Kidney glomerular epithelial cell (primary cell): ENCODE data around the gene MPIG6B.

Experiments used
- DNase-seq: peaks from one replicate; lab custom pipeline; 2025; lab: John Stamatoyannopoulos, UW

Gene MPIG6B, protein sequence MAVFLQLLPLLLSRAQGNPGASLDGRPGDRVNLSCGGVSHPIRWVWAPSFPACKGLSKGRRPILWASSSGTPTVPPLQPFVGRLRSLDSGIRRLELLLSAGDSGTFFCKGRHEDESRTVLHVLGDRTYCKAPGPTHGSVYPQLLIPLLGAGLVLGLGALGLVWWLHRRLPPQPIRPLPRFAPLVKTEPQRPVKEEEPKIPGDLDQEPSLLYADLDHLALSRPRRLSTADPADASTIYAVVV

DNA sequence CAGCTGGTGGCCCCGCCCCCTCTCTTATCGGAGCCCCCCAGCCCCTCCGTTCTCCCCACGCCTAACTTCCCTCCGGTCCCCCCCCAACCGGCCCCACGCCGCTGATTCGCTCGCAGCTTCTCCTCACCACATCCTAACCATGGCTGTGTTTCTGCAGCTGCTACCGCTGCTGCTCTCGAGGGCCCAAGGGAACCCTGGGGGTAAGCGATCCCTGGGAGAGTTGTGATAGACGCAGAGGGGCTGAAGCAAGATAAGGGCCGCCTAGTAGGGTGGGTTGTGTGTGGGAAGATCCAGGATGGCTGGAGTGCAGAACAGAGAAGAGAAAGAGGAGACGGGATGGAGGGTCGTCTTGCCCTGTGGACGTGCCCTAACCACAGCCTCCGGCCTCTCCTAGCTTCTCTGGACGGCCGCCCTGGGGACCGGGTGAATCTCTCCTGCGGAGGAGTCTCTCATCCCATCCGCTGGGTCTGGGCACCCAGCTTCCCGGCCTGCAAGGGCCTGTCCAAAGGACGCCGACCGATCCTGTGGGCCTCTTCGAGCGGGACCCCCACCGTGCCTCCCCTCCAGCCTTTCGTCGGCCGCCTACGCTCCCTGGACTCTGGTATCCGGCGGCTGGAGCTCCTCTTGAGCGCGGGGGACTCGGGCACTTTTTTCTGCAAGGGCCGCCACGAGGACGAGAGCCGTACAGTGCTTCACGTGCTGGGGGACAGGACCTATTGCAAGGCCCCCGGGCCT lies at the start of gene MPIG6B:
TSS of gene MPIG6B (plus strand) at position 129 of the 735 bp plus-strand sequence. CDS start at position 140, 11 bp downstream.
- no peak for DNase-seq

DNA sequence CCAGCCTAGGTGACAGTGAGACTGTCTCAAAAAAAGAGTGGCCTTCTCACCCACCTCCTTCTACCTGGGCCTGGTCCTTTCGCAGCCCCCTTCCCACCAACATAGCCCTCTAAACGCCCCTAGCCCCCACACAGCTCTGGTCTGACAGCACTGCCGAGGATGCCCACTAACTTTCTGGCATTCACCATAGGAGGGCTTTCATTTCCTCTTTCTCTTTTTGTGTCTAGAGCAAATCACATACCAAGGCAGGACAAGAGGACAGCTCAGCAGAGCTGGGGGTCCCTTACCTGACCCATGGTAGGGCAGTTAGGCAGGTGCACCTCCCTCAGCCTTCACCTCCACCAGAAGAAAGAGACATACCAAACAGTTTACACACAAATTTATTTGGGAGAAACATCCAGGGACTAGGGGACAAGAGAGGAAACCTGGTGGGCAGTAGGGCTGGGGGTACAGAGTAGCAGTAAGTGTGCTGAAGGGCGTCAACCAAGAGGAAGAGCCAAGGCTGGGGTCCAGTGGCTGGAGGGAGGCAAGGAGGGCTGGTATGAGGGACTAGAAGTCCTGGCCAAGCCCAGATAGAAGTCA lies 46.8 kb upstream of the MPIG6B start:
- DNase-seq: no peak

DNA sequence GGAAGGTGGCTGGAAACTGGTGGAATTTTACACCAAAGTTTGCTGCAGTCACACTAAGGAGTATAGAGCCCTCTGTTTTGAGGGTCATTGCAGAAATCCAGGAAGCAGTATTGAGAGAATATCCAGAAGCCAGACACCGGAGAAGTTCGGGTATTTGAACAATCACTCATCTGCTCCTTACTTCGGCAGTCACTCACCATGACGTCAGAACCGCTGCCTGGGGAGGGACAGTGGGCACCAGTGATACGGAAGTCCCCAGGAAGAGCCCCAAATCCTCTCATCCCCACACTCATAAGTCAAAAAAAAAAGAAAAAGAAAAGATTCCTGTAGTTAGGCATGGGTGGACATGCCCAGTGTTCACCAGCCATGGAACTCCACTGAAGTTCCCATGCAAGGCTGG lies 46.3 kb upstream of the MPIG6B start:
- DNase-seq: no peak

DNA sequence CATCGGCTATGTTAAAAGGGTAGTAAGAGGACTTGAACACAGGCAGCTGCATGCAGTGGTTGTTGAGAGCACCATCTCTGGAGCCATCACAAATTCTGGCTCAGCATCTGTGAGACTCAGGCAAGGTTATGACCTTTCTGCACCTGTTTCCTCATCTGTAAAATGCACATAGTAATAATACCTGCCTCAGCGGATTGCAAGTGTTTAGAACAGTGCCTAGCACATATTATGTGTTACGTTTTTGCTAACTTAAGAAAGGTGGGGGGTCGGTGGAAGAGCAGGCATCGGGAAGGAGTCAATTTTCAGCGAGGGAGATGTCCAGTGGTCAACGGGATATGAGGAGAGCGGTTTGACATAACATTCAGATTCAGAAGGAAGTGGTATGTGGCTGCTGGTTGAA lies 45.2 kb upstream of the MPIG6B start:
- no peak for DNase-seq

DNA sequence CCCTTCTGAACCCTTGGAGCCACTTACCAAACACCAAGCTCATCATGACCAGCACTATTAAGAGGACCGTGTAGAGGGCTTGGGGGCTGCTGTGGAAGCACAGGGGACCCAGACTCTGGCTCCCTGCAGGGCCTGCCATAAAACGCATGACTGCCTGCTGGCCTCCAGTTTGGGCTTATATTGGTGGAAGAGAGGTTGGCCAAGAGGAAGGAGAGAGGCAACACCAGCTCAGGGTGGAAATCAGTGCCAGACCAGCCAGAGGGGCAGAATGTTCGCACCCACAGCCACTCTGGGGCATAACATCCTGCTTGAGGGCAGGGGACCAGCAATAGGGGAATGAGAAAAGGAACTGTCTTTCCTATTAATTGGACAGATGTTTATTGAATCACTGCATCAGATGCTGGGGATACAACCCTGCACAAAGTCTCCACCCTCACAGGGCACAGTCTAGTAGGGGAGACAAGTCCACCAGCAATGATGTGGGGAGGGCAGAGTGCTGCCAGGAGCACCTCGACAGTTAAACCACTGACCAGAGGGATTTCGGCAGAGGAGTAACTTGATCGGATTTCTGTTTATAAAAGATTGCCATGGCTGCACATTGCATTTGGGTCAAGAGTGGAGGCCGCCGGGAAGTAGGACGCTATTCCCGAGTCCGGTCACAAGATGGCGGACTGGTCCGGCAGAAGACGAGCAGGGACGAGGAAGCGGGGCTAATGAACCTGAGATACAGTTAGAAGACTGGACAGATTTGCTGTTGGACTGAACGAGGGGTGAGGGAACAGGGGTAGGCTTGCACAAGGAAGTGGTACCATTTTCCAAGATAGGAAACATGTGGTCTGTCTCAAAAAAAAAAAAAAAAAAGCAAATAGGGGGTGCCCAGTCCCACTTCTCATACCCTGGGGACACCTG lies 42.7 kb upstream of the MPIG6B start, which contains the start of gene LY6G5C:
TSS of gene LY6G5C (minus strand) at position 842 of the 909 bp plus-strand sequence. CDS start at position 148, 694 bp downstream.
- peak; percentile 76 for DNase-seq

DNA sequence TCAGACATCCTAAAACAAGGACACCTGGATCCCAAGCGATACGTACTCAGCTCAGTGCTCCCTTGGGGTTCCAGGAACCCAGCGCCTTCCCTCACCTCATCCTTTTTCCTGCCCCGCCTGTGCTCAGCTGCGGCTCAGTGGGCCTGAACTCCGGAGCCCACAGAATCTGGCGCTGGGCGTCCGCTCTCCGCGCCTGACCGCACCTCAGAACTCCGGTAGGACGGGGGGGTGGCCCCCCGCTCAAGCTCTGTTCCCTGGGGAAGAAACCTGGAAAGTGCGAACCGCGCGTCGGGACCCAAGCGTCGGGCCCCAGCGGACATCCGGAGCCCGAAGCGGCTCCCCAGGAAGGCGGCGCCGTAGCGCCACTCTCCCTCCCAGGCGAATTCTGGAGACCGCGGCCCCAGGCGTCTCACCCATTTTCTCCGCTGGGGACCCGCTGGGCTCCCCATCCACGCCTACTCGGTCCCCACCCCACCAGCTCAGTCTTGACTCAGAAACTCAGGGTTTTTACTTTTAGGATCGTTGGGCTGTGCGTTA lies 42.0 kb upstream of the MPIG6B start:
- peak; percentile 56 for DNase-seq

DNA sequence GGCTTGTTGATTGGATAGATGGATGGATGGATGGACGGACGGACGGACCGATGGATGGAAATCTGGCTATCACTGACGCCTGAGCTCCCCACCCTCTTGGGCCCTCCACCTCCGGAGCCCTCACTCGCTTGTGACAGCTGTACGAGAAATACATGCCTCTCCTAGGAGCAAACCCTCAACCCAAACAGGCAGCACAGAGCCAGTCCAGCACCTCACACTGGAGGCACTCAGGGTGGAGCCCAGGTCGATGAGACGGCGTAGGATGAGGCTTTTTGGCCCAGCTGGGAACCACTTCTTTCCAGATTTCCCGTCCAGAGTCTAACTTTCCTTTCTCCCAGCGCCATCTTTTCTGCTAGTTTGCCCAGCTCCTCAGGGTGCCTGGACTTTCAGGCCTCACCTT lies 39.6 kb upstream of the MPIG6B start:
- DNase-seq: no peak

DNA sequence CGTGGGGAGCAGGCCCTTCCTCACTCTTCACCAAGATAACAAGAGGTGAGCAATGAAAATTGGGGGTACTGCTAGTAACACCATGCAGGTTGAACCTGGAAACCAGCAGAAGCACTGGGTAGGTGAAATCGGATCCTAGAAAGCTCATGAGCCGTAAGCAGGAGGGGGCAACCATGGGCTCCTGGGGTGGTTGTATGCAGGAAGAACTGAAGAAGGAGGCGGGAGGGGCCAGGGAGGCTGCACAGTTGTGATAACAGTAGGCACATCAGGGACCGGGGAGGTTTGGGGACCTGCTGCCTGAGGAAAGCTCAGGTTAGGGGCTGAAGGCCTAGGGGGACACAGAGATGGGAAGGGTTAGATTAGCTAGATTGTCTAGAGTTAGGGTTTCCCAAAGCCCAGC lies 36.7 kb upstream of the MPIG6B start:
- DNase-seq: no peak

DNA sequence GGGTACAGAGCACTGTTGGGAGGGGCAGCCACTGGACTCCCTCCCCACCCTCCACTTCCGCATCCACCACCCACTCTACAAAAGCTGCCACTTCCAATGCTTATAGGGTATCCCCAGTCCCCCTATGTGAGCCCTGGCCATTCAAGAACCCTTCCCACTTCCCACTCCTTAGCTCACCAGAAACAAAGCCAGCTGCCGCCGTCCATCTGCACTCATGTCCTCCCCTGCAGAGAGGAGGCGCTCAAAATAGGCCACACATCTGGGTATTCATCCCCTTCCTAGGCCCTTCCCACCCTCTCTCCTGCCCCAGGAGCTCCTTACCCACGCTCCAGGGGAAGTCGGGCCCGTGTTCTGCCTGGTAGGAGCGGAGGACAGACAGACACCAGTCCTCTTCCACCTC lies 35.9 kb upstream of the MPIG6B start:
- DNase-seq: no peak

DNA sequence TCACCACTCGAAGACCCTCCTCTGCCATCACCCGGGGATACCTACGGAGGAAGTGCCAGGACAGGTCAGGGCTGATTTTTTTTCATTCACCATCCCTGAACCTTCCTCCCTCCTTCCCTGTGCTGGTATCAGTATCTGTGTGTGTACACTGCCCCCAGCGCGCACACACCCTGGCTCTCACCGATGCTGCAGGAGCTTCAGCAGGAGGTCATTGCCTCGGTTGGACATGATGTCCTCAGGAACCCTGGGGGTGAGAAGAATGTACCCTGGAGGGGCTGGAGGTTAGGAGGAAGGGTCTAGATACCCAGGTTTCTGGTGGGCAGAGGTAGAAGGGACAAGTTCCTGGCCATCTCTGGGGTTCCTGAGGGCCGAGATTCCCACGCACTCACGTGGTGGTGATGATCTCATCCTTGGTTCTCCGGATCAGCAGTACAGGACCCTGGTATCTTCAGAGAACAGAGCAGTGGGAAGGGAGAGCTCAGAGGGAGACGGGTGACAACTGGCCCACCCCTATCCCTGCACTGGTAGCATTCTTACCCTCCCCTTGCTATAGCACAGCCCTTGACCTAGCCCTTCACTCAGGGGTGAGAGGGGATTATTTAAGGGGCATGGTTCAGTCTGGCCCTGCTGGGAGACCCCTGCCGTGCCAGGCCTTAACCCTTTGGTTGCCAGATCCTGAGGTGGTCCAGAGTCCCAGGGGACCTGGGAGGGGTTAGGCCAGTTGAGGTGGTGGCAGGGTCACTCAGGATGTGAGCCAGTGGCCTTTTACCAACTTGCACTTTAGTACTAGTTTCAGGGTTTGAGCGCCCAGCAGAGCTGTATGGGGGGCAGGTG lies 35.1 kb upstream of the MPIG6B start:
- no peak for DNase-seq

DNA sequence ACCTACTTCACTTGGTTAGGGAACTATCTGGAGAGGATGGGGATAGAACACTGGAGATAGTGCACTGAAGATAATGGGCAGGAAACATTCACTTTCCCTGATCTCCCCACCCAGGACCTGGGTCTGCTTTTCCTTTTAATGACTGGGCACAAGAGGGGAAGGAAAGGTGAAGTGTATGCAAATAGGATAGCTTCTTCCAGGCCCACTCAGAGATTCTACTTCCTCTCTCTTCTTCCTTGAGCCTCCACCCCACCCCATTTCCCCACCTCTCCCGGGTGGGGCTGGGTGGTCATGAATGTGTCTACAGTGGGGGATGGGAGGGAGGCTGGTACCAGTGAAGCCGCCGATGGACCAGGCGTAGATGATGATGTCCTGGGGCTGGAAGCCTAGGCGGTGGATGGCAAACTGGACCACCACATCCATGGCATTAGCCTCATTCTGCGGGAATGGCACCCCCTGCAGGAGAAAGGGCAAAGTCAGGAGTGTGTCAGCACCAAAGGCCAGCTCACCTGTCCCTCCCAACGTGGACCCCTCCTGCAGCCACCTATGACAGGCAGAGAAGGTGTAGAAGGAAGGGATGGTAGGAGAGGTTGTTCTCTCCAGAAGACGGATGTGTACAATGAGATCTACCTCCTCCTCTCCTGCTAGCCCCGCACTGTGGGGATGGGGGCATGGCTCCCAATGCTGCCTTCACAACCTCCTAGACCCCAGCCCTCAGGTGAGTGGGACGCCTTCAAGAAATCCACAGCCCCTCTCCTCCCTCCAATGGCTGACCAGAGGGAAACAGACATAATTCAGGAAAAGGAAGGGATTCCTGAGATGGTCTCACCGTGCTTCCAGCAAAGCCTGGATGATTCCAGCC lies 33.7 kb upstream of the MPIG6B start:
- DNase-seq: no peak

DNA sequence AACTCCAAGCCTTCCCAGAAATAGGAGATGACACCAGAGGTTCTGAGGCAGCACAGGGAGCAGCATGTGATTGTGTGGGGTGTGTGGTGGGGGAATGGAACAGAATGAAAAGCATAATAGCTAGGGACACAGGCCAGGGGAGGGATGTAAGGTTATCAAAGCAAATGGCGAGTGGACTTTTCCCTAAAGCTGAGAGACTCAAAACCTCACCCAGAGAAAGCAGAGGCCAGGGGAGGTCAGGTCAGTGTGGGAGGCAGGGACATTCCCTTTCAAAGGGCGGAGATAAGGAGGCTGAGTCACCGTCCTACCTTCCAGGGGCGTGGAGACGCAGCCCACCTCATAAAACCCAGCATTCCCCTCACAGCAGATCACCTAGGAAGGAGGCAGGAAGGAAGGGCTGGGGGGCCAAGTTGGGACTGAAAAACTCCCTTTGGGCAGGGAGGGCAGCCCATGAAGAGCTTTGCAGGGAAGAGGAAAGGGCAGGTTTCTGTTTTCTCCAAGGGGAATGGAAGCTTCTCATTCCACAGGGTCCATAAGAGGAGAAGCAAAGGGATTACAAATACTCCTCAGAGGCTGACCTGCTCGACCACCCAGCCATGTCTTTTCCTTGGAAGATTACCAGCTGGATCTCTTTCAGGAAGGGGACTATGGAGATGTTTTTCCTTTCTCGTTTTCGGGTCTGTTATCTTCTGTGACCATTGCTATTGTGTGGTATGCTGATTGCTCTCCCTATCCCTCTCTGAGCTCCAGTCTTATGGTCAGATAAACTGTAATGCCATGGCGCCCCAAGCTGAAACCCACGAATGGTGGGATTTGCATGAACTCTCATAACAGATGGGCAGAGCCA lies 32.7 kb upstream of the MPIG6B start:
- DNase-seq: peak; percentile 82

DNA sequence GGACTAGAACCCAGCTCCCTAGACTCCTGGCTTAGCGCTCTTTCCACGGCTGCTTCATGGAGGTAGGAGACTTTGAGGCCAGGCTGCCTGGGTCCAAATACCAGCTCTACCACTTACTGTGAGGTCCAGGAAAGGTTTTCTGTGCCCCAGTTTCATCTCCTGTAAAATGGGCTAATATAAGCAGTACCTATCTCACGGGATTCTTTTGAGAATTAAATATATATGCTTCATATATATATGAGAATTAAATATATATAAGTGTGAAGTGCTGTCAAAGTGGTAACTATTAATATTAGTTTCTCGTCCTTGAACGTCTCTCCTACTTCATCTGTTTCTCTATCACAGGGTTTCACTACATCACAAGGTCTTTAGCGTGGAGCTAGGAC lies 32.1 kb upstream of the MPIG6B start:
- no peak for DNase-seq

DNA sequence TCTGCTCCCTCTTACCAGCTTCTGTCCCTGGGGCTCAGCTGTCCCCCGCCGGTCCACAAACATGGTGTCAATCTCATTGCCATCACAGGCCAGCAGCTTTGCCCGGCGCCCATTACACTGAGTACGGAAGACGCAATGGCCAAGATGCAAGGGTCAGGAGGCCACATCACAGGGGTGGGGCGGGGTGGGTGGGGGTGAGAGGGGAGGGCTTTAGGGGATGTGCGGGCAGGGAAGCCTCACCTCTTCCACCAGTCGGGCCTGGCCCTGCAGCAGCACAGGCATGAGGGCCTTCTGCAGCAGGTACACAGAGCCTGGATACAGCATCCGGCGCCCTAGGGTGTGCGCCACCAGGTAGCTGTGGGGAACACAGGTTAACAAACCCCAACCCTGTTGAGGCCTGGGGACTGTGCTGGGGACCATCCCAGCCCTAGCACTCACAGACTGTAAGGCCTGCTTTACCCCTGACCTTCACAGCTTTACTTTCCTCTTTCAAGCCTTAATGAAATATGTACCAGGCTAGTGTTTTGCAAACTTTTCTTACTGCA lies 31.5 kb upstream of the MPIG6B start:
- DNase-seq: no peak

DNA sequence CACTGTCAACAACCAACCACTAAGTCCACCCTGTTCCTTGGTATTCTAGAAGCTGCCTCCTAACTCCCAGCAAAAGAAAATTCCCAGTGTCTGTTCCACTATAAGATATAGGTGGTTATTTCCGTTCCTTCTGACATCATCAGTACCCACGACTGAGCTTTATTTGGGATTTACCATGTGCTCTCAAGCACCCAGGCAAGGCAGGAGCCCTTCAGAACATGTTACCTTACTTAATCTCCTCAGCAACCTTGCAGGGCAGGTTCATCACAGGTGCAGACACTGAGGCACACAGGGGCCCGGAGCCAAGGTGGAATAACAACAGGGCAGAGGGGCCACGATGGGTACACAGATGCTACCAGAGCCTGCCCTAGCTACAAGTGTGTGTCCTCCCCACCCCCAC lies 30.8 kb upstream of the MPIG6B start:
- DNase-seq: no peak

DNA sequence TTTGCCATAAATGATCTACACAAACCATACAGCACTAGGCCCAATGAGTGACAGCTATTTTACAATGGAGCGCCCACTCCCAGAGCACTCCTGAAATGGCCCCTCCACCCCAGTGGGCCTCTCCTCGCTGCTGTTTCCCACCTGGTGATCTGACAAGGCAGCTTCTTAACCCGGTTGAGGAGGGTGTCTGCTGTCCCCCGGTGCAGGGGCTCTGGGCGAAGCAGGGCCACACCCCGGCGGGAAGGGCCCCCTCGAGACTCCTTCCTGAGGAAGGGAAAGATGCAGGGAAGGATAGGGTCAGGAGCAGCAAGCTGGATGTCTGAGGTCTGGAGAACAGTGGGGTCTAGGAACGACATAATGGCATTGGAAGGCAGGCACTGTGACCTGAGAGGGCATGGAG lies 30.3 kb upstream of the MPIG6B start:
- no peak for DNase-seq

DNA sequence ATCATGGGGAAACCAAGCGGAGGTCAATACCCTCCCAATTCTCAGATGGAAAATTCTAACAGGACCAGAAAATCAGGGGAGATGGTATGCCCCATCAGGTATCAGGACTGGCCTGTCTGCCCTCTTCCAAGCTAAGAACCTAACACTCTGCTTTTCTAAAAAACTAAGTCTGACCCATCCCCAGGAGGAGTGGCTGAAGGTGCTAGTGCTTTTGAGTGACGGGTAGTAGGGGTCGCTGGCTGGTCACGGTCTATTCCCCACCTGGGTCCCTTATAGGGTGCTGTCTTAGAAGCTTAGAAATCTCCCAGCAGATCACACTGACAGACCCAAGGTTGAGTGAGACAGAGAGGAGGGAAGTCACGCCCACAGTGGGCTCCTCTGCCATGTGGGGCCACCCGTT lies 29.6 kb upstream of the MPIG6B start:
- no peak for DNase-seq

DNA sequence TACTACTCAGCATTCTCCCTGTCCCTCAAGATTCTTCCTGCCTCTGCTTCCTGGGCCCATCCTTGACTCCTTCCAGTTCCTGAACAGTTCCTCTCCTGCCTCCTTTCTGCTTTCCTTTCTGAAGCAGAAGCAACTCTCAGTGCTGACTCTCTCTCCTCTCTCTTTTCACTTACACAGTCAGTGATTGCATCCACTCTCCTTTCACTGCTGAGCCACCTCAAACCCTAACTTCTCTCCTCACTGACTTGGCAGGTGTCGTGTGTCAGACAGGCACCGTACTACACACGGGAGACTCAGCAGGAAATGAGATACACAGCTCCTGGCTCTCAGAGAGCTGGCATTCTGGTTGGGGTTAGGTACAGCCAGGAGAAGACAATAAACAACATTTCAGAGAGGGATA lies 25.6 kb upstream of the MPIG6B start:
- no peak for DNase-seq
